GM23248 (cell line): ENCODE results near the gene C2orf81.

Experiments
- EZH2 ChIP-seq: fragments of 200-600 bp; sonication (generic); IDR thresholded peaks from 2 replicates; pipeline ENCODE4 v1.6.1; 2018; ENCODE audit warnings: antibody characterized with exemption, mild to moderate bottlenecking; ENCODE audit not compliant: insufficient read depth, poor library complexity, severe bottlenecking
- EZH2phosphoT487 ChIP-seq: fragments of 200-600 bp; sonication (generic); IDR thresholded peaks from 2 replicates; pipeline ENCODE4 v1.6.1; 2018; ENCODE audit warnings: antibody characterized with exemption, moderate library complexity, mild to moderate bottlenecking, low read depth; ENCODE audit not compliant: insufficient read depth

DNA sequence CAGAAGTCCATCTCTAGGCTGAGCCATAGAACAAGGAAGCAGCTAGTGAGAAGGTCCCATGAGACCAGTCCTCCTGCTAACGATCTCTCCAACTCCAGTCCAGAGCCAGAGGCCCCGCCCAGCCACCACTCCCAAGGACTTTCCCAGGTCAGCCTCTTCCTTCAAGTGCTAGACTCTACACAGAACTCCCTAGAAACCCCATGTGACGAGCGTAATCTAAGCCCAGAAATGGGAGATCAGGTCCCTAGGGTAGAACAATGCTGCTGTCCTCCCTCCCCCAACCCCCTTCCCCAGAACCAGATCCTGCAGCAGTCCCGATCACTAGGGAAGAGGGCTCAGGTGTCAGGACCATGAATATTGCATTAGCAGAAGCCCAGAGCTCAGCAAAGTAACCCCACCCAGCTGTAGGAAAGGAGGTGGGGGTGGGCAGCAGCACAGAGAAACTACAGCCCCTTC lies 48.2 kb downstream of the C2orf81 start:
- TF ChIP-seq EZH2 (no peak), EZH2phosphoT487 (no peak)
